T-cell (primary cell): ENCODE results near the gene SLC16A1. TPM values are rescaled to one million over a fixed set of nuclear protein-coding genes. Genes with fewer than 3 reads are reported as not detected.

Source experiments
- ATAC-seq, 4 experiments: fragments of 200-7000 bp in 3 of 4; fragments of 150-1000 bp in 1 of 4; cut with Tn5 transposase; replicated peaks in 1 of 4; 1 replicate in 3 of 4; 2 replicates in 1 of 4; pipeline ENCODE4 v1.10.0; 2021; ENCODE audit warnings: moderate library complexity in 3 of 4, mild to moderate bottlenecking in 2 of 4, moderate number of reproducible peaks in 1 of 4
- CTCF ChIA-PET, 2 donors: fragments of 300-600 bp; sonication (Branson Sonifier 250); formaldehyde crosslinking; loops; one replicate each; lab custom pipeline; 2022; ENCODE audit warnings: antibody characterized with exemption in 2 of 2; lab: Charles Lee
- POLR2A ChIA-PET, 2 donors: fragments of 300-600 bp; sonication (Branson Sonifier 250); formaldehyde crosslinking; loops; one replicate each; lab custom pipeline; 2022; ENCODE audit warnings: antibody characterized with exemption in 2 of 2; lab: Charles Lee
- DNase-seq, 35 experiments: peaks; one replicate each; pipeline versions ENCODE4 v3.0.0 to v3.0.0-alpha.2; 2013 to 2023
- H3K27ac ChIP-seq: one replicate; pipeline ENCODE4 v1.5.1; 2013; ENCODE audit warnings: low read length
- H3K27me3 ChIP-seq, 2 experiments: replicated peaks in 1 of 2; 1 replicate in 1 of 2; 2 replicates in 1 of 2; pipeline versions ENCODE4 v1.6.1 to v1.7.0; 2013; ENCODE audit warnings: low read length in 1 of 2, mixed read lengths in 1 of 2; ENCODE audit not compliant: control insufficient read depth in 2 of 2, insufficient read depth in 2 of 2; ENCODE audit errors: extremely low read depth in 1 of 2
- H3K36me3 ChIP-seq, 2 donors: 1 replicate in 1 of 2; 2 replicates in 1 of 2; pipeline versions ENCODE4 v1.6.1 to v1.7.0; 2013; ENCODE audit warnings: low read length in 1 of 2; ENCODE audit not compliant: control insufficient read depth in 2 of 2, insufficient read depth in 1 of 2; ENCODE audit errors: extremely low read depth in 1 of 2
- H3K4me1 ChIP-seq, 2 experiments: 1 replicate in 1 of 2; 2 replicates in 1 of 2; pipeline versions ENCODE4 v1.6.1 to v1.7.0; 2013; ENCODE audit warnings: low read length in 2 of 2, mixed read lengths in 1 of 2; ENCODE audit not compliant: insufficient read depth in 2 of 2, control insufficient read depth in 1 of 2; ENCODE audit errors: extremely low read depth in 1 of 2
- H3K4me3 ChIP-seq, 2 donors: 1 replicate in 1 of 2; 2 replicates in 1 of 2; pipeline versions ENCODE4 v1.5.1 to v1.7.0; 2013; ENCODE audit warnings: mild to moderate bottlenecking in 2 of 2, low read length in 1 of 2, moderate library complexity in 1 of 2; ENCODE audit not compliant: control insufficient read depth in 1 of 2; ENCODE audit errors: extremely low read depth in 1 of 2
- H3K9me3 ChIP-seq: 2 replicates; pipeline ENCODE4 v1.7.0; 2013
- H3K27ac Mint-ChIP-seq, 2 donors: one replicate each; pipeline ENCODE4 v1.8.0; 2020 to 2021; ENCODE audit warnings: mild to moderate bottlenecking in 2 of 2, mixed read lengths in 2 of 2
- H3K27me3 Mint-ChIP-seq, 2 donors: one replicate each; pipeline ENCODE4 v1.8.0; 2021 to 2022; ENCODE audit warnings: mixed read lengths in 2 of 2
- H3K36me3 Mint-ChIP-seq: one replicate; pipeline ENCODE4 v1.8.0; 2021; ENCODE audit warnings: mixed read lengths
- H3K4me1 Mint-ChIP-seq, 3 donors: one replicate each; pipeline ENCODE4 v1.8.0; 2020 to 2022; ENCODE audit warnings: mixed read lengths in 3 of 3, mild to moderate bottlenecking in 1 of 3
- H3K4me3 Mint-ChIP-seq, 3 donors: one replicate each; pipeline ENCODE4 v1.8.0; 2020 to 2022; ENCODE audit warnings: mild to moderate bottlenecking in 3 of 3, mixed read lengths in 3 of 3, moderate library complexity in 3 of 3
- H3K9me3 Mint-ChIP-seq, 3 donors: one replicate each; pipeline ENCODE4 v1.8.0; 2020 to 2022; ENCODE audit warnings: mixed read lengths in 3 of 3
- WGBS: methylation state at CpG from one replicate; pipeline ENCODE4 v1.1.5; 2013; ENCODE audit warnings: missing lambda C conversion rate; ENCODE audit not compliant: insufficient coverage; 5-methylcytosine and 5-hydroxymethylcytosine counted together
- total RNA-seq, 35 experiments: library from RNA in 6 of 35; stranded (reverse) in 6 of 35; fragments of 120-200 nt in 1 of 35; gene quantifications; one replicate each; pipeline versions ENCODE4 v1.2.1 to v1.2.4 and lab custom pipeline; 2013 to 2026

SLC16A1 gene
- total RNA-seq, 5 donors from 2014 or later (not counting 1 experiment from before 2014, with no cell fraction given) = 13.3 to 23.2 (median 20.3) TPM

- no peak overlapping the region for H3K4me3 ChIP-seq
- CTCF ChIA-PET = interaction anchor here in 1 of 2 donors (0.6 kb wide), 1 partner anchor 19 kb away, joined by 4 read pairs; no protein-coding TSS in a partner anchor
- POLR2A ChIA-PET = no interaction called here
- no peaks in the 10 kb centered on the region for H3K9me3 Mint-ChIP-seq
- no peak overlapping the region for H3K27ac ChIP-seq
- no peaks in the 10 kb centered on the region for H3K9me3 ChIP-seq
- no peaks in the 10 kb centered on the region for H3K36me3 ChIP-seq
- H3K4me3 Mint-ChIP-seq = no peak overlapping the region
- no peaks in the 10 kb centered on the region for H3K4me1 ChIP-seq
- H3K36me3 Mint-ChIP-seq = no peaks in the 10 kb centered on the region
- no peak overlapping the region for H3K27ac Mint-ChIP-seq
- 77% methylated on average over 7 of the region's 9 CpGs for WGBS
- H3K27me3 Mint-ChIP-seq = peaks cover 4 to 7% of the 10 kb centered on the region in 2 donors
- H3K27me3 ChIP-seq = peaks cover 0 to 24% of the 10 kb centered on the region in 2 experiments
- no peaks in the 10 kb centered on the region for H3K4me1 Mint-ChIP-seq
- DNase-seq (no peak), ATAC-seq (no peak)
Observed at GRCh38 chr1:112878321-112878720, 77.7 kb downstream of the SLC16A1 start.

GRCh38 chr1:112877750-112878149 is 78.2 kb downstream of the SLC16A1 start:
- Histone ChIP-seq H3K36me3 (no peaks in the 10 kb centered on the region), H3K27ac (no peak overlapping the region), H3K4me1 (no peaks in the 10 kb centered on the region), H3K27me3 (peaks cover 0 to 24% of the 10 kb centered on the region in 2 experiments), H3K9me3 (no peaks in the 10 kb centered on the region), H3K4me3 (no peak overlapping the region)
- ATAC-seq = no peak
- POLR2A ChIA-PET = no interaction called here
- Mint-ChIP-seq H3K27ac (no peak overlapping the region), H3K27me3 (peaks cover 4 to 7% of the 10 kb centered on the region in 2 donors), H3K4me1 (no peaks in the 10 kb centered on the region), H3K36me3 (no peaks in the 10 kb centered on the region), H3K9me3 (no peaks in the 10 kb centered on the region), H3K4me3 (no peak overlapping the region)
- 100% methylated on average over 1 of the region's 2 CpGs for whole genome bisulfite sequencing
- CTCF ChIA-PET = interaction anchor here (0.6 to 0.7 kb wide), 3 partner anchors 19 to 146 kb away, joined by 3 to 4 read pairs (median 3); no protein-coding TSS in a partner anchor
- no peak for DNase-seq

- Histone ChIP-seq H3K27me3 (peaks cover 0 to 20% of the 10 kb centered on the region in 2 experiments), H3K27ac (no peak overlapping the region), H3K9me3 (no peaks in the 10 kb centered on the region), H3K36me3 (no peaks in the 10 kb centered on the region), H3K4me3 (no peak overlapping the region), H3K4me1 (no peaks in the 10 kb centered on the region)
- Mint-ChIP-seq H3K27me3 (peaks cover 4 to 6% of the 10 kb centered on the region in 2 donors), H3K4me3 (no peak overlapping the region), H3K27ac (no peak overlapping the region), H3K9me3 (no peaks in the 10 kb centered on the region), H3K4me1 (no peaks in the 10 kb centered on the region), H3K36me3 (no peaks in the 10 kb centered on the region)
- DNase-seq = no peak
- POLR2A ChIA-PET = interaction anchor here in 1 of 2 donors (0.6 kb wide), 1 partner anchor 787 kb away, joined by 7 read pairs; no protein-coding TSS in a partner anchor
- no peak for ATAC-seq
- CTCF ChIA-PET = interaction anchor here (0.6 kb wide), 4 partner anchors 13 to 533 kb away, joined by 3 to 6 read pairs (median 5); no protein-coding TSS in a partner anchor
- WGBS = no CpG with 5 or more reads among the region's 2 CpGs
Observed at GRCh38 chr1:112876315-112876714, 79.7 kb downstream of the SLC16A1 start.

GRCh38 chr1:112872551-112872962 is 83.4 kb downstream of the SLC16A1 start:
- ChIA-PET POLR2A (interaction anchor here in 1 of 2 donors (0.7 kb wide), 1 partner anchor 224 kb away, joined by 3 read pairs; no protein-coding TSS in a partner anchor), CTCF (no interaction called here)
- DNase-seq (no peak), ATAC-seq (no peak)
- no peak overlapping the region for H3K27ac Mint-ChIP-seq
- no peak overlapping the region for H3K27ac ChIP-seq
- no peaks in the 10 kb centered on the region for H3K4me1 ChIP-seq
- no peaks in the 10 kb centered on the region for H3K9me3 ChIP-seq
- H3K4me3 ChIP-seq = no peak overlapping the region
- no peaks in the 10 kb centered on the region for H3K36me3 Mint-ChIP-seq
- H3K4me3 Mint-ChIP-seq = no peak overlapping the region
- H3K27me3 ChIP-seq = peaks cover 0 to 10% of the 10 kb centered on the region in 2 experiments
- H3K9me3 Mint-ChIP-seq = no peaks in the 10 kb centered on the region
- no peaks in the 10 kb centered on the region for H3K4me1 Mint-ChIP-seq
- 83% methylated on average over 1 of the region's 1 CpG for WGBS
- peaks cover 3 to 5% of the 10 kb centered on the region in 2 donors for H3K27me3 Mint-ChIP-seq
- H3K36me3 ChIP-seq = no peaks in the 10 kb centered on the region

- WGBS = 100% methylated on average over 2 of the region's 5 CpGs
- ChIA-PET POLR2A (no interaction called here), CTCF (interaction anchor here in 1 of 2 donors (0.7 kb wide), 1 partner anchor 283 kb away, joined by 3 read pairs; no protein-coding TSS in a partner anchor)
- peaks cover 3 to 5% of the 10 kb centered on the region in 2 donors for H3K27me3 Mint-ChIP-seq
- H3K4me1 Mint-ChIP-seq = no peaks in the 10 kb centered on the region
- Histone ChIP-seq H3K4me1 (no peaks in the 10 kb centered on the region), H3K4me3 (no peak overlapping the region), H3K27me3 (peaks cover 0 to 10% of the 10 kb centered on the region in 2 experiments), H3K36me3 (no peaks in the 10 kb centered on the region), H3K27ac (no peak overlapping the region), H3K9me3 (no peaks in the 10 kb centered on the region)
- DNase-seq (no peak), ATAC-seq (no peak)
- no peak overlapping the region for H3K27ac Mint-ChIP-seq
- H3K36me3 Mint-ChIP-seq = no peaks in the 10 kb centered on the region
- no peaks in the 10 kb centered on the region for H3K9me3 Mint-ChIP-seq
- no peak overlapping the region for H3K4me3 Mint-ChIP-seq
Observed at GRCh38 chr1:112870887-112871646, 84.9 kb downstream of the SLC16A1 start.

- H3K27me3 ChIP-seq = peaks cover 0 to 8% of the 10 kb centered on the region in 2 experiments
- H3K36me3 Mint-ChIP-seq = no peaks in the 10 kb centered on the region
- no peak overlapping the region for H3K4me3 Mint-ChIP-seq
- H3K9me3 Mint-ChIP-seq = no peaks in the 10 kb centered on the region
- H3K27me3 Mint-ChIP-seq = peaks cover 3 to 5% of the 10 kb centered on the region in 2 donors
- no peaks in the 10 kb centered on the region for H3K9me3 ChIP-seq
- no peak overlapping the region for H3K4me3 ChIP-seq
- H3K4me1 ChIP-seq = no peaks in the 10 kb centered on the region
- no peak for DNase-seq
- ChIA-PET POLR2A (no interaction called here), CTCF (no interaction called here)
- ATAC-seq = no peak
- no peak overlapping the region for H3K27ac Mint-ChIP-seq
- WGBS = 50% methylated on average over 2 of the region's 4 CpGs
- H3K27ac ChIP-seq = no peak overlapping the region
- no peaks in the 10 kb centered on the region for H3K36me3 ChIP-seq
- H3K4me1 Mint-ChIP-seq = no peaks in the 10 kb centered on the region
Observed at GRCh38 chr1:112869895-112870294, 86.1 kb downstream of the SLC16A1 start.
